Measurements from ENCODE around the gene ATG5. TPM values are rescaled to one million over a fixed set of nuclear protein-coding genes. Genes with fewer than 3 reads are reported as not detected.
A peak's percentile ranks its signal among the peaks of the same experiment; 100 is the strongest.

Gene ATG5
- total RNA-seq, 2 experiments from 2014 or later, result 31.2 to 32.4 TPM

DNA sequence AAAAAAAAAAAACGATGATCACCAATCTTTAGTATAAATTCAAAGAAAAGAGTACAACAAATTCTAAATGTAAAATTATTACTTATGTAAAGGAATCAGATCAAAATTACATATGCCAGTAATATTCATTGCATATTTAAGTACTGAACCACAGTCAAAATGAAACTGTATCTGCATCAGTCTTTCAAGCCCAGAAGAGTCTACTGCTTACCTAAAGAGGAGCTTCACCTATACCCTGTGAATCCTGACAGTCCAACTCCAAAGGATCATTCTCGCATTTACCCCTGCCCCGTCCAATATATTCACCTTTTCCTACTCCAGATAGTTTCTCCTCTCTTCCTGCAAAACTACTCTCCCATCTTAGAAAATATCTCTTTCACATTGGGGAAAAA is 9.2 kb downstream of the ATG5 start:
- H3K4me1 Mint-ChIP-seq (ENCODE audit: low read depth), result peaks cover 59% of the 10 kb centered on the region
- intact Hi-C loops (cut with micrococcal nuclease), result no loop called here
- peak overlapping the region; percentile 68 for H3K27ac Mint-ChIP-seq
- no peaks in the 10 kb centered on the region for H3K9me3 Mint-ChIP-seq
- peak; percentile 64 for ATAC-seq
- ChIA-PET CTCF (interaction anchor here (1.5 to 1.6 kb wide), 2 partner anchors 15 to 23 kb away, joined by 4 read pairs; no protein-coding TSS in a partner anchor), POLR2A (no interaction called here)
- H3K4me3 Mint-ChIP-seq, result no peak overlapping the region
- peaks cover 26% of the 10 kb centered on the region for H3K36me3 Mint-ChIP-seq (ENCODE audit: low read depth)
- TF ChIP-seq CTCF (IDR thresholded peaks at IDR 0.05), result no peak
- H3K27me3 Mint-ChIP-seq, result no peaks in the 10 kb centered on the region
- DNase-seq, result no peak

- peaks cover 60% of the 10 kb centered on the region for H3K4me1 Mint-ChIP-seq (ENCODE audit: low read depth)
- H3K27ac Mint-ChIP-seq, result peak overlapping the region; percentile 68
- no peaks in the 10 kb centered on the region for H3K9me3 Mint-ChIP-seq
- H3K36me3 Mint-ChIP-seq (ENCODE audit: low read depth), result peaks cover 30% of the 10 kb centered on the region
- intact Hi-C loops (cut with micrococcal nuclease), result no loop called here
- no peak for TF ChIP-seq CTCF (IDR thresholded peaks at IDR 0.05)
- ChIA-PET POLR2A (no interaction called here), CTCF (interaction anchor here (1.3 to 1.7 kb wide), 4 partner anchors 15 to 93 kb away, joined by 4 read pairs; partner anchors contain the start of gene CRYBG1)
- no peaks in the 10 kb centered on the region for H3K27me3 Mint-ChIP-seq
- H3K4me3 Mint-ChIP-seq, result no peak overlapping the region
- DNase-seq (no peak), ATAC-seq (peak; percentile 43)
These were observed 9.7 kb downstream of the ATG5 start for GRCh38 chr6:106315765-106316374.

GRCh38 chr6:106309766-106310373 is 15.7 kb downstream of the ATG5 start:
- Mint-ChIP-seq H3K27ac (no peak overlapping the region), H3K9me3 (no peaks in the 10 kb centered on the region), H3K4me3 (no peak overlapping the region), H3K27me3 (no peaks in the 10 kb centered on the region), H3K4me1 (ENCODE audit: low read depth) (peaks cover 33% of the 10 kb centered on the region), H3K36me3 (ENCODE audit: low read depth) (peaks cover 25% of the 10 kb centered on the region)
- DNase-seq, result no peak
- intact Hi-C loops (cut with micrococcal nuclease), result no loop called here
- POLR2A ChIA-PET, result no interaction called here
- CTCF ChIA-PET, result no interaction called here
- no peak for TF ChIP-seq CTCF (IDR thresholded peaks at IDR 0.05)
- ATAC-seq, result no peak

- no peak for DNase-seq
- intact Hi-C loops (cut with micrococcal nuclease), result no loop called here
- no peak overlapping the region for H3K27ac Mint-ChIP-seq
- no peak for ATAC-seq
- peaks cover 23% of the 10 kb centered on the region for H3K36me3 Mint-ChIP-seq (ENCODE audit: low read depth)
- H3K4me3 Mint-ChIP-seq, result no peak overlapping the region
- ChIA-PET CTCF (no interaction called here), POLR2A (interaction anchor here (0.7 kb wide), 1 partner anchor 323 kb away, joined by 3 read pairs; no protein-coding TSS in a partner anchor)
- peaks cover 31% of the 10 kb centered on the region for H3K4me1 Mint-ChIP-seq (ENCODE audit: low read depth)
- H3K27me3 Mint-ChIP-seq, result no peaks in the 10 kb centered on the region
- no peak for TF ChIP-seq CTCF (IDR thresholded peaks at IDR 0.05)
- no peaks in the 10 kb centered on the region for H3K9me3 Mint-ChIP-seq
These were observed 16.6 kb downstream of the ATG5 start for GRCh38 chr6:106308985-106309384.

DNA sequence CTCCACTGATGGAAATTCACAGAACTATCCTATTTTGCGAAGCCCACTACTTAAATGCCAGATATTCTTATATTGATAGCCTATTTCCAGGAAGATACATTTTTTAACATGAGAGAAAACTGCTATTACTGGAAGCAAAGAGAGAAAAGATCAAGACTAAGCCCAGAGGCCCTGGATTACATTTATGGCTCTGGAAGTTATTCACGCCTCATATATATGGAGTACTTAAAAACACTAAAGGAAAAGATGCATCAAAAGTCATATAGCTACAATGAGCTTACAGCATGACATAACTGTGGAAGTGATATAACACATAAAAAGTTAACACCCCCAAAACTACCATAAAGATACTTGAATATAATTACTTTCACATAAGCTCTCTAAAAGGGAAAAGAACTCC is 19.8 kb downstream of the ATG5 start:
- intact Hi-C loops (cut with micrococcal nuclease), result no loop called here
- ATAC-seq (no peak), DNase-seq (no peak)
- CTCF ChIA-PET, result interaction anchor here (1.2 to 1.4 kb wide), 2 partner anchors 9 to 219 kb away, joined by 3 read pairs; partner anchors contain the start of gene PRDM1
- TF ChIP-seq CTCF (IDR thresholded peaks at IDR 0.05), result no peak
- Mint-ChIP-seq H3K27me3 (no peaks in the 10 kb centered on the region), H3K27ac (no peak overlapping the region), H3K4me1 (ENCODE audit: low read depth) (peaks cover 11% of the 10 kb centered on the region), H3K4me3 (no peak overlapping the region), H3K36me3 (ENCODE audit: low read depth) (peaks cover 2% of the 10 kb centered on the region), H3K9me3 (no peaks in the 10 kb centered on the region)
- POLR2A ChIA-PET, result no interaction called here

Data from activated CD8-positive, alpha-beta T cell treated with anti-CD3 and anti-CD28 coated beads for 36 hours (primary cell).